ENCODE data around the gene SLC22A2. TPM values are rescaled to one million over a fixed set of nuclear protein-coding genes. Genes with fewer than 3 reads are reported as not detected.
A peak's percentile ranks its signal among the peaks of the same experiment; 100 is the strongest.

The SLC22A2 gene
- total RNA-seq, result 1.4 TPM

GRCh38 chr6:160258346-160259142 is at the start of gene SLC22A2:
Gene SLC22A2, minus strand, starts transcription at chr6:160258821. Its CDS starts 64 bp downstream, at chr6:160258757.
- DNase-seq (ENCODE audit: low spot score), result no peak

- DNase-seq (ENCODE audit: low spot score), result no peak
Measured at GRCh38 chr6:160305926-160306713, 47.5 kb upstream of the SLC22A2 start.

- DNase-seq (ENCODE audit: low spot score), result no peak
Measured at GRCh38 chr6:160303806-160304205, 45.2 kb upstream of the SLC22A2 start.

GRCh38 chr6:160302431-160303082 is 43.9 kb upstream of the SLC22A2 start:
- DNase-seq (ENCODE audit: low spot score), result peak; percentile 33

GRCh38 chr6:160301339-160301738 is 42.7 kb upstream of the SLC22A2 start:
- no peak for DNase-seq (ENCODE audit: low spot score)

GRCh38 chr6:160300076-160300695 is 41.6 kb upstream of the SLC22A2 start:
- DNase-seq (ENCODE audit: low spot score), result peak; percentile 77

GRCh38 chr6:160299559-160299958 is 40.9 kb upstream of the SLC22A2 start:
- DNase-seq (ENCODE audit: low spot score), result no peak

- DNase-seq (ENCODE audit: low spot score), result no peak
Measured at GRCh38 chr6:160298121-160298520, 39.5 kb upstream of the SLC22A2 start.

- DNase-seq (ENCODE audit: low spot score), result no peak
Measured at GRCh38 chr6:160297310-160297709, 38.7 kb upstream of the SLC22A2 start.

- DNase-seq (ENCODE audit: low spot score), result no peak
Measured at GRCh38 chr6:160293844-160294243, 35.2 kb upstream of the SLC22A2 start.

- no peak for DNase-seq (ENCODE audit: low spot score)
Measured at GRCh38 chr6:160285541-160286105, 27.0 kb upstream of the SLC22A2 start.

GRCh38 chr6:160284575-160284974 is 26.0 kb upstream of the SLC22A2 start:
- no peak for DNase-seq (ENCODE audit: low spot score)

GRCh38 chr6:160282444-160282843 is 23.8 kb upstream of the SLC22A2 start:
- no peak for DNase-seq (ENCODE audit: low spot score)

GRCh38 chr6:160279850-160280249 is 21.2 kb upstream of the SLC22A2 start:
- no peak for DNase-seq (ENCODE audit: low spot score)

- no peak for DNase-seq (ENCODE audit: low spot score)
Measured at GRCh38 chr6:160278786-160279310, 20.2 kb upstream of the SLC22A2 start.

GRCh38 chr6:160278311-160278710 is 19.7 kb upstream of the SLC22A2 start:
- no peak for DNase-seq (ENCODE audit: low spot score)

- no peak for DNase-seq (ENCODE audit: low spot score)
Measured at GRCh38 chr6:160277546-160277945, 18.9 kb upstream of the SLC22A2 start.

- DNase-seq (ENCODE audit: low spot score), result no peak
Measured at GRCh38 chr6:160277144-160277543, 18.5 kb upstream of the SLC22A2 start.

GRCh38 chr6:160276126-160276525 is 17.5 kb upstream of the SLC22A2 start:
- no peak for DNase-seq (ENCODE audit: low spot score)

- no peak for DNase-seq (ENCODE audit: low spot score)
Measured at GRCh38 chr6:160275511-160276003, 16.9 kb upstream of the SLC22A2 start.

GRCh38 chr6:160274871-160275510 is 16.4 kb upstream of the SLC22A2 start:
- DNase-seq (ENCODE audit: low spot score), result no peak
